B cell (primary cell): Measurements from ENCODE around the gene CDC42EP2. TPM values are rescaled to one million over a fixed set of nuclear protein-coding genes. Genes with fewer than 3 reads are reported as not detected.

Experiments
- ATAC-seq: fragments of 200-7000 bp; cut with Tn5 transposase; one replicate; pipeline ENCODE4 v1.10.0; 2021; ENCODE audit warnings: low read depth, mild to moderate bottlenecking, moderate number of reproducible peaks, moderate library complexity
- CTCF ChIA-PET: fragments of 350-600 bp; sonication (Branson Sonifier 250); formaldehyde crosslinking; loops from one replicate; lab custom pipeline; 2021; ENCODE audit warnings: antibody characterized with exemption, inconsistent platforms; lab: Charles Lee
- POLR2A ChIA-PET: fragments of 350-600 bp; sonication (Branson Sonifier 250); formaldehyde crosslinking; loops from one replicate; lab custom pipeline; 2021; ENCODE audit warnings: antibody characterized with exemption; lab: Charles Lee
- DNase-seq: peaks from one replicate; pipeline ENCODE4 v3.0.0; 2013
- H2AFZ ChIP-seq: 2 replicates; pipeline ENCODE4 v1.6.1; 2012; ENCODE audit warnings: mild to moderate bottlenecking, low read depth, low read length; ENCODE audit not compliant: insufficient read depth, poor library complexity, severe bottlenecking
- H3K27ac ChIP-seq, 2 donors: 1 replicate in 1 of 2; 2 replicates in 1 of 2; pipeline ENCODE4 v1.5.1; 2012 to 2013; ENCODE audit warnings: low read length in 2 of 2, mild to moderate bottlenecking in 2 of 2, moderate library complexity in 1 of 2
- H3K27me3 ChIP-seq, 4 experiments: fragments of 200-600 bp in 1 of 4; sonication (generic) in 1 of 4; replicated peaks in 1 of 4; 1 replicate in 2 of 4; 2 replicates in 2 of 4; pipeline versions ENCODE4 v1.6.1 to v1.7.0; 2013 to 2016; ENCODE audit warnings: low read length in 3 of 4, mild to moderate bottlenecking in 2 of 4, mixed read lengths in 1 of 4, moderate library complexity in 1 of 4; ENCODE audit not compliant: insufficient read depth in 4 of 4, control insufficient read depth in 3 of 4; ENCODE audit errors: control extremely low read depth in 1 of 4
- H3K36me3 ChIP-seq, 2 experiments: replicated peaks in 1 of 2; 1 replicate in 1 of 2; 2 replicates in 1 of 2; pipeline versions ENCODE4 v1.6.1 to v1.7.1; 2013; ENCODE audit warnings: low read length in 1 of 2; ENCODE audit not compliant: insufficient read depth in 2 of 2, control insufficient read depth in 1 of 2; ENCODE audit errors: control extremely low read depth in 1 of 2, extremely low read depth in 1 of 2
- H3K4me1 ChIP-seq, 2 donors: fragments of 200-600 bp in 1 of 2; sonication (generic) in 1 of 2; 1 replicate in 1 of 2; 2 replicates in 1 of 2; pipeline versions ENCODE4 v1.5.1 to v1.6.1; 2013 to 2017; ENCODE audit warnings: low read length in 2 of 2; ENCODE audit not compliant: control insufficient read depth in 2 of 2, insufficient read depth in 2 of 2
- H3K4me2 ChIP-seq: replicated peaks from 2 replicates; pipeline ENCODE3; 2012; ENCODE audit warnings: mild to moderate bottlenecking, low read depth, low read length; ENCODE audit not compliant: poor library complexity, severe bottlenecking
- H3K4me3 ChIP-seq, 5 experiments: fragments of 200-600 bp in 1 of 5; sonication (generic) in 1 of 5; 1 replicate in 3 of 5; 2 replicates in 2 of 5; pipeline versions ENCODE4 v1.5.1 to v1.7.0; 2011 to 2016; ENCODE audit warnings: low read length in 4 of 5, mild to moderate bottlenecking in 4 of 5, low read depth in 2 of 5, control low read depth in 1 of 5, moderate library complexity in 1 of 5; ENCODE audit not compliant: insufficient read depth in 1 of 5; ENCODE audit errors: control extremely low read depth in 1 of 5, extremely low read depth in 1 of 5
- H3K79me2 ChIP-seq: fragments of 200-600 bp; sonication (generic); one replicate; pipeline ENCODE4 v1.6.0; 2016; ENCODE audit warnings: low read length; ENCODE audit not compliant: control insufficient read depth, insufficient read depth
- H3K9ac ChIP-seq: fragments of 200-600 bp; sonication (generic); 2 replicates; pipeline ENCODE4 v1.6.1; 2017; ENCODE audit warnings: mild to moderate bottlenecking, low read length, moderate library complexity
- H3K9me3 ChIP-seq, 3 donors: one replicate each; pipeline versions ENCODE4 v1.6.1 to v1.7.1; 2013; ENCODE audit warnings: low read length in 2 of 3; ENCODE audit not compliant: control insufficient read depth in 2 of 3, insufficient read depth in 1 of 3; ENCODE audit errors: control extremely low read depth in 1 of 3
- H4K20me1 ChIP-seq: 2 replicates; pipeline ENCODE4 v1.6.0; 2012; ENCODE audit warnings: mild to moderate bottlenecking, low read length; ENCODE audit not compliant: insufficient read depth, control insufficient read depth, poor library complexity, severe bottlenecking
- H3K27ac Mint-ChIP-seq: one replicate; pipeline ENCODE4 v1.8.0; 2021; ENCODE audit warnings: mixed read lengths
- H3K27me3 Mint-ChIP-seq: one replicate; pipeline ENCODE4 v1.8.0; 2021; ENCODE audit warnings: mixed read lengths
- H3K4me1 Mint-ChIP-seq: one replicate; pipeline ENCODE4 v1.8.0; 2021; ENCODE audit warnings: mixed read lengths
- H3K4me3 Mint-ChIP-seq: one replicate; pipeline ENCODE4 v1.8.0; 2021; ENCODE audit warnings: mixed read lengths
- H3K9me3 Mint-ChIP-seq: one replicate; pipeline ENCODE4 v1.8.0; 2022; ENCODE audit warnings: mixed read lengths; ENCODE audit not compliant: insufficient read depth
- EZH2 ChIP-seq: IDR thresholded peaks from 2 replicates; pipeline ENCODE4 v1.6.1; 2012; ENCODE audit warnings: borderline replicate concordance, low read depth, mild to moderate bottlenecking, moderate library complexity, low read length; ENCODE audit not compliant: insufficient read depth, poor library complexity, severe bottlenecking
- WGBS: methylation state at CpG from one replicate; pipeline ENCODE4 v1.1.5; 2013; ENCODE audit warnings: missing lambda C conversion rate; ENCODE audit not compliant: insufficient coverage; 5-methylcytosine and 5-hydroxymethylcytosine counted together
- intact Hi-C: fragments of 100-400 bp; cut with micrococcal nuclease; formaldehyde crosslinking; loops from one replicate; pipeline ENCODE4 v1.10.0; 2022
- polyA plus RNA-seq: library from polyadenylated mRNA; depleted of rRNA; stranded (reverse); fragments of >200 nt; gene quantifications from 2 replicates; pipeline ENCODE4 v1.2.3, GENCODE V29; 2012
- total RNA-seq, 2 donors: library from RNA; stranded (reverse); fragments of 120-200 nt in 1 of 2; gene quantifications; 1 replicate in 1 of 2; 2 replicates in 1 of 2; pipeline versions ENCODE4 v1.2.3 to v1.2.4, GENCODE V29; 2013 to 2022
- TF ChIP-seq, protein P1 (sequence below): fragments of 200-600 bp; IDR thresholded peaks from one replicate; pipeline ENCODE4 v1.8.0; 2022; ENCODE audit warnings: antibody characterized with exemption, mild to moderate bottlenecking

The CDC42EP2 gene
- total and polyA plus RNA-seq, 2 donors (not counting 1 experiment from before 2014, with no cell fraction given) = 0.69 to 1.1 TPM

DNA sequence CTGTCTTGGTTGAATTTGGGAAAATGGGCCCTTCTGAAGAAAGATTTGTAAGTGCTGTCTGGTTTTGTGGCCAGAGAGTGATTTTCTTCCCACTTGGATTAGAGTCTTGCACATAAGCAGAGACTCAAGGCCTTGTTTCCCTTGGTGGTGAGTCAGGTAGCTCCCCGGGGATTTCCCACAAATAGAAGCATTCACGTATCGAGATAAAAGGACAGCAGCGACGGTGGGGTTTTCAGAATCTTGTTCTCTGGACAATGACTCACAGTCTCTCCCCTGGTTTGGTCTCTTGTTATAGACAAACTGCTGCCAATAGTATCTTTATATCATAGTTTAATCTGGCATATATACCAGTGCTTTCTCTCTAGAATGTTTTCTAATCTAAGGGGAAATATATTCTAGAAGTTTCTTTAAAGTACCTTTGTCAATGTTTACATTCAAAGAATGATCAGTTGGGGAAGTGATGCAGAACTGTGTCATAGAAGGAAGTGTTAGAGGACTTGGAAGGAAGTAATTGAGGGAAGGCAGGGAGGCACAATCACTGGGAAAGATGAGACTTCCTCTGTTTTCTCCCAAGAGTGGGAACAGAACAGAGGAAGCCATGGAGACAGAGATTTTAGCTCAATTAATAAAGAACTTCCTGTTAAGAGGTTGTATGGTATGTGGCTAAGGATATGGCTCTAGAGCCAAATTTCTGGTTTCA lies 34.8 kb upstream of the CDC42EP2 start:
- Mint-ChIP-seq H3K4me1 (no peaks in the 10 kb centered on the region), H3K4me3 (no peak overlapping the region), H3K27me3 (no peaks in the 10 kb centered on the region), H3K9me3 (no peaks in the 10 kb centered on the region), H3K27ac (no peak overlapping the region)
- CTCF ChIA-PET = interaction anchor here (0.5 to 2.0 kb wide), 3 partner anchors 14 to 1850 kb away, joined by 5 to 6 read pairs (median 6); no protein-coding TSS in a partner anchor
- H3K4me2 ChIP-seq = no peak overlapping the region
- POLR2A ChIA-PET = no interaction called here
- no peaks in the 10 kb centered on the region for H4K20me1 ChIP-seq
- H3K9ac ChIP-seq = no peak overlapping the region
- H3K9me3 ChIP-seq = no peaks in the 10 kb centered on the region
- peaks cover 4 to 58% of the 10 kb centered on the region in 2 experiments for H3K36me3 ChIP-seq
- no peaks in the 10 kb centered on the region for H3K27me3 ChIP-seq
- intact Hi-C loops = no loop called here
- DNase-seq (no peak), ATAC-seq (no peak)
- H3K4me3 ChIP-seq = no peak overlapping the region
- WGBS = 80% methylated on average over 1 of the region's 5 CpGs
- H3K4me1 ChIP-seq = peaks cover 0 to 5% of the 10 kb centered on the region in 2 donors
- no peak overlapping the region for H2AFZ ChIP-seq
- TF ChIP-seq, protein P1, sequence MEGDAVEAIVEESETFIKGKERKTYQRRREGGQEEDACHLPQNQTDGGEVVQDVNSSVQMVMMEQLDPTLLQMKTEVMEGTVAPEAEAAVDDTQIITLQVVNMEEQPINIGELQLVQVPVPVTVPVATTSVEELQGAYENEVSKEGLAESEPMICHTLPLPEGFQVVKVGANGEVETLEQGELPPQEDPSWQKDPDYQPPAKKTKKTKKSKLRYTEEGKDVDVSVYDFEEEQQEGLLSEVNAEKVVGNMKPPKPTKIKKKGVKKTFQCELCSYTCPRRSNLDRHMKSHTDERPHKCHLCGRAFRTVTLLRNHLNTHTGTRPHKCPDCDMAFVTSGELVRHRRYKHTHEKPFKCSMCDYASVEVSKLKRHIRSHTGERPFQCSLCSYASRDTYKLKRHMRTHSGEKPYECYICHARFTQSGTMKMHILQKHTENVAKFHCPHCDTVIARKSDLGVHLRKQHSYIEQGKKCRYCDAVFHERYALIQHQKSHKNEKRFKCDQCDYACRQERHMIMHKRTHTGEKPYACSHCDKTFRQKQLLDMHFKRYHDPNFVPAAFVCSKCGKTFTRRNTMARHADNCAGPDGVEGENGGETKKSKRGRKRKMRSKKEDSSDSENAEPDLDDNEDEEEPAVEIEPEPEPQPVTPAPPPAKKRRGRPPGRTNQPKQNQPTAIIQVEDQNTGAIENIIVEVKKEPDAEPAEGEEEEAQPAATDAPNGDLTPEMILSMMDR = no peak
- TF ChIP-seq EZH2 = no peak
- no peaks in the 10 kb centered on the region for H3K79me2 ChIP-seq
- no peak overlapping the region for H3K27ac ChIP-seq

DNA sequence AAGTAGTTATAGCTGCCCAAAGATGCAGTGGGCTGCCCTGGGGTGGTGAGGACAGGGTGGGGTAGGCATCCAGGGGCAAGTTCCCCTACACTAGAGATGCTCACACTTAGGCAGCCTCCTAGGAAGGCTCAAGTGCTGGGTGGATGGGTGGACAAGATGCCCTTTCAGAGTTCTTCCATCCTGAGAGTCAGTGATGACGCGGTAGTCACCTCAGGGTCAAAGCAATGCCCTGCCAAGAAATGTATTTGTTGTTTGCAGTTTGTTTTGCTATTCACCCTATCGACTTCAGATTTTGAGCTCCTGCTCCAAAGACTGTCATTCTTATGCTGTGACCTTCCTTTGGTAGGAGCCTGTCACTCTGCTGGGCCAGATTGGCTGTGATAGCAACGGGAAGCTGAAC lies 34.0 kb upstream of the CDC42EP2 start:
- no peak overlapping the region for H3K27ac ChIP-seq
- POLR2A ChIA-PET = no interaction called here
- intact Hi-C loops = no loop called here

More for the DNA sequence above, 34.0 kb upstream of the CDC42EP2 start:
- Histone ChIP-seq H3K4me3 (no peak overlapping the region), H3K79me2 (no peaks in the 10 kb centered on the region), H3K4me1 (peaks cover 0 to 5% of the 10 kb centered on the region in 2 donors), H4K20me1 (no peaks in the 10 kb centered on the region), H3K36me3 (peaks cover 4 to 58% of the 10 kb centered on the region in 2 experiments), H3K4me2 (no peak overlapping the region), H3K27me3 (no peaks in the 10 kb centered on the region), H3K9me3 (no peaks in the 10 kb centered on the region), H2AFZ (no peak overlapping the region), H3K9ac (no peak overlapping the region)
- Mint-ChIP-seq H3K27me3 (no peaks in the 10 kb centered on the region), H3K4me1 (no peaks in the 10 kb centered on the region), H3K27ac (no peak overlapping the region), H3K4me3 (no peak overlapping the region), H3K9me3 (no peaks in the 10 kb centered on the region)
- TF ChIP-seq, protein P1 = no peak
- no peak for TF ChIP-seq EZH2
- ATAC-seq (no peak), DNase-seq (no peak)
- WGBS = 97% methylated on average over 4 of the region's 4 CpGs
- CTCF ChIA-PET = interaction anchor here (0.5 to 2.0 kb wide), 5 partner anchors 13 to 1849 kb away, joined by 4 to 6 read pairs (median 5); partner anchors contain the start of gene CDC42EP2
